CD4-positive, CD25-positive, alpha-beta regulatory T cell (primary cell): ENCODE data around the gene ARID3A. TPM values are rescaled to one million over a fixed set of nuclear protein-coding genes. Genes with fewer than 3 reads are reported as not detected.
"Not testable (repeated sequence)": the region's sequence is repeated elsewhere in the genome, so short reads cannot be mapped to it uniquely, and the experiment has no call there.

ENCODE experiments used
- ATAC-seq, 2 donors: fragments of 150-1000 bp; cut with Tn5 transposase; one replicate each; pipeline ENCODE4 v1.10.0; 2021; ENCODE audit warnings: low read depth in 2 of 2, moderate number of reproducible peaks in 2 of 2, moderate library complexity in 1 of 2
- DNase-seq, 3 donors: peaks; one replicate each; pipeline versions ENCODE4 v3.0.0 to v3.0.0-alpha.2; 2012 to 2022; ENCODE audit warnings: mixed read lengths in 1 of 3
- H3K27ac ChIP-seq: one replicate; pipeline ENCODE4 v1.7.0; 2013; ENCODE audit warnings: mild to moderate bottlenecking, low read length; ENCODE audit not compliant: insufficient read depth, poor library complexity, severe bottlenecking
- H3K27me3 ChIP-seq: one replicate; pipeline ENCODE4 v1.7.0; 2013; ENCODE audit warnings: low read length; ENCODE audit not compliant: control insufficient read depth, insufficient read depth
- H3K36me3 ChIP-seq: one replicate; pipeline ENCODE4 v1.7.0; 2013; ENCODE audit warnings: mild to moderate bottlenecking, low read length, moderate library complexity; ENCODE audit not compliant: control insufficient read depth, insufficient read depth
- H3K4me1 ChIP-seq: 2 replicates; pipeline ENCODE4 v1.7.0; 2013; ENCODE audit warnings: mild to moderate bottlenecking, low read length; ENCODE audit not compliant: insufficient read depth, control insufficient read depth, poor library complexity, severe bottlenecking
- H3K4me3 ChIP-seq: one replicate; pipeline ENCODE4 v1.7.0; 2013; ENCODE audit warnings: low read depth, mild to moderate bottlenecking, low read length, moderate library complexity
- H3K9me3 ChIP-seq, 2 experiments: 1 replicate in 1 of 2; 2 replicates in 1 of 2; pipeline ENCODE4 v1.7.0; 2013; ENCODE audit warnings: low read length in 2 of 2, mild to moderate bottlenecking in 1 of 2, moderate library complexity in 1 of 2; ENCODE audit not compliant: control insufficient read depth in 2 of 2
- H3K27ac Mint-ChIP-seq, 3 donors: one replicate each; pipeline ENCODE4 v1.8.0; 2020 to 2022; ENCODE audit warnings: mild to moderate bottlenecking in 3 of 3, mixed read lengths in 3 of 3, moderate library complexity in 2 of 3
- H3K27me3 Mint-ChIP-seq: one replicate; pipeline ENCODE4 v1.8.0; 2022; ENCODE audit warnings: mild to moderate bottlenecking, mixed read lengths
- H3K36me3 Mint-ChIP-seq: one replicate; pipeline ENCODE4 v1.8.0; 2020; ENCODE audit warnings: mixed read lengths
- H3K4me1 Mint-ChIP-seq, 4 donors: one replicate each; pipeline ENCODE4 v1.8.0; 2020 to 2022; ENCODE audit warnings: mixed read lengths in 4 of 4, mild to moderate bottlenecking in 1 of 4
- H3K4me3 Mint-ChIP-seq, 4 donors: one replicate each; pipeline ENCODE4 v1.8.0; 2020 to 2022; ENCODE audit warnings: mild to moderate bottlenecking in 4 of 4, mixed read lengths in 4 of 4, moderate library complexity in 3 of 4
- H3K9me3 Mint-ChIP-seq, 7 donors: one replicate each; pipeline ENCODE4 v1.8.0; 2020 to 2022; ENCODE audit warnings: mixed read lengths in 7 of 7, mild to moderate bottlenecking in 3 of 7, moderate library complexity in 2 of 7
- polyA plus RNA-seq, 4 donors: library from polyadenylated mRNA; unstranded; fragments of 300-500 nt; fragmentation: Illumina TruSeq; gene quantifications; one replicate each; pipeline ENCODE4 v1.2.3, GENCODE V29; 2021
- total RNA-seq: library from RNA; stranded (reverse); gene quantifications from one replicate; pipeline ENCODE4 v1.2.3, GENCODE V29; 2022

Gene ARID3A
- total and polyA plus RNA-seq, 5 donors from 2014 or later, result 0.63 to 14.4 (median 1.3) TPM

DNA sequence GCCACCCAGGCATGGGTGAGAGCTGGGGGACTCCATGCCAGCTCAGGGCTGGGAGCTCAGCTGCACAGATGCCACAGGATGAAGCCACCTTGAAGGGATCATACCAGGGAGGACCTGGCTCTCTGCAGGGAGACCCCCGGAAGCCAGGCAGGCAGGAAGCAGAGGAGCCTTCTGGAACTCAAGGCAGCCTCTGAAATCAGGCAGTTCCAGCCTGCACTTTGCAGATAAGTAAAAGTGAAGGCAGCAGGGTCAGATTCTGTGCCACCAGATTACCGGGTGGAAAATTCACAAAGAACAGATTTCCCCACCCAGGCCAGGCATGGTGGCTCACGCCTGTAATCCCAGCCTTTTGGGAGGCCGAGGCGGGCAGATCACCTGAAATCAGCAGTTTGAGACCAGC is 92.6 kb downstream of the ARID3A start:
- H3K4me1 Mint-ChIP-seq, result peaks cover 0 to 53% (median 17%) of the 10 kb centered on the region in 4 donors
- ATAC-seq, result no peak
- peaks cover 13% of the 10 kb centered on the region for H3K27me3 Mint-ChIP-seq

DNA sequence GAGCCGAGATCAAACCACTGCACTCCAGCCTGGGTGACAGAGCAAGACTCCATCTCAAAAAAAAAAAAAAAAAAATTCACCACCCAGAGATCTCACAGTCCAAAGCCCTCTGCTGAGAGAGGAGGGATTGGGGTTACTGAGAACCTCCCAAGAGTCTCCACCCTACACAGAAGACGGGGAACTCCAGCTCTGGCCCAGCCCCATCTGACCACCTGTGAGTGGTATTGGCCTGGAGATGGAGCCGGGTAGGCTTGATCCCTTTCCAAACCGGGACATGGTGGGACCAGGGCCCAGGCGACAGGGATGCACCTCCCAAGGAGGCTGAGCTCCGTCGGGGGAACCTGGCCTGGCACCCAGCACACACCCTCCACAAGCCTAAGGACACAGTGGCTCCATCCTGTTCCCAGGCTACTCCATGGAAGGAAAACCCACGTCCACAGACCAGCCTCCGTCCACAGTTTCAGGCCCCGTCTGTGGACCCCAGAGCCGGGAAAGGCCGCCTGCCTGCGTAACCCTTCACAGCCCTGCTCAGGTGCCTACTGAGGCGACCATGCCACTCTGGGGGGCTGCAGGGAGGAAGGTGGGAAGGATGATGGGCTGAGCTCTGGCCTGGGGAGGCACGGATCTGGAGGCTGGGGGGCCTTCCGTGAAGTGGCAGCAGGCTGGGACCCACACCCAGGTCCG is 93.2 kb downstream of the ARID3A start:
- H3K36me3 Mint-ChIP-seq, result no peaks in the 10 kb centered on the region
- peaks cover 0 to 53% (median 17%) of the 10 kb centered on the region in 4 donors for H3K4me1 Mint-ChIP-seq

More for the DNA sequence above, 92.6 kb downstream of the ARID3A start:
- H3K4me3 Mint-ChIP-seq, result peak overlapping the region; percentile 70 to 92 (median 80)
- H3K36me3 Mint-ChIP-seq, result no peaks in the 10 kb centered on the region
- no peaks in the 10 kb centered on the region for H3K9me3 ChIP-seq
- peak overlapping the region; percentile 42 to 88 (median 64) for H3K27ac Mint-ChIP-seq
- DNase-seq, result no peak
- no peaks in the 10 kb centered on the region for H3K27me3 ChIP-seq
- peak overlapping the region; percentile 19 for H3K4me3 ChIP-seq
- H3K27ac ChIP-seq, result no peak overlapping the region
- H3K9me3 Mint-ChIP-seq, result no peaks in the 10 kb centered on the region
- peaks cover 2% of the 10 kb centered on the region for H3K36me3 ChIP-seq
- H3K4me1 ChIP-seq, result peaks cover 59% of the 10 kb centered on the region

DNA sequence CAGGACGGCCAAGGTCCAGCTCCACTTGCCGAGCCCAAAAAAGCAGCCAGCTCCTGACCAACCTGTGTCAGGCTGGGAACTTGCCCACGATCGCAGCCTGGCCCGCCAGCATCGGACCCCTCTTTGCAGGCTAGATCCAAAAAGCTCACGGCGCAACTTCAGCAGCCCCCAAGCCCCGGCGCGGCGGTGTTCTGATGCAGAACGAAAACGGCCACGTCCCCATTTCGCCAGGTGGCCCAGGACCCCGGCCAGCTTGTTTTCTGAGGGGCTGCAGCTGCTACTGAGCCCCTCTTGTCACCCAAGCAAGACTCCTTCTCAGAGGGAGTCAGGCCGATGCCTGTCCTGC is 93.8 kb downstream of the ARID3A start:
- H3K36me3 Mint-ChIP-seq, result no peaks in the 10 kb centered on the region
- peaks cover 0 to 53% (median 17%) of the 10 kb centered on the region in 4 donors for H3K4me1 Mint-ChIP-seq
- peak overlapping the region; percentile 65 for H3K4me3 ChIP-seq
- peaks cover 13% of the 10 kb centered on the region for H3K27me3 Mint-ChIP-seq
- no peaks in the 10 kb centered on the region for H3K9me3 ChIP-seq
- H3K4me1 ChIP-seq, result peaks cover 59% of the 10 kb centered on the region
- H3K4me3 Mint-ChIP-seq, result peak overlapping the region; percentile 88 to 95 (median 94)
- peak overlapping the region; percentile 98 for H3K27ac ChIP-seq
- ATAC-seq (no peak), DNase-seq (no peak)
- H3K9me3 Mint-ChIP-seq, result no peaks in the 10 kb centered on the region
- H3K27me3 ChIP-seq, result no peaks in the 10 kb centered on the region
- peak overlapping the region in 2 of 3 donors; percentile 93 to 99 for H3K27ac Mint-ChIP-seq
- no peaks in the 10 kb centered on the region for H3K36me3 ChIP-seq

More for the DNA sequence above, 93.2 kb downstream of the ARID3A start:
- peak overlapping the region; percentile 19 for H3K4me3 ChIP-seq
- H3K9me3 ChIP-seq, result no peaks in the 10 kb centered on the region
- Mint-ChIP-seq H3K9me3 (no peaks in the 10 kb centered on the region), H3K4me3 (peak overlapping the region; percentile 70 to 92 (median 86)), H3K27ac (peak overlapping the region; percentile 42 to 88 (median 64)), H3K27me3 (peaks cover 13% of the 10 kb centered on the region)
- ATAC-seq, result no peak
- peak overlapping the region; percentile 8 for H3K27ac ChIP-seq
- H3K27me3 ChIP-seq, result no peaks in the 10 kb centered on the region
- H3K4me1 ChIP-seq, result peaks cover 59% of the 10 kb centered on the region
- H3K36me3 ChIP-seq, result no peaks in the 10 kb centered on the region
- DNase-seq, result no peak

DNA sequence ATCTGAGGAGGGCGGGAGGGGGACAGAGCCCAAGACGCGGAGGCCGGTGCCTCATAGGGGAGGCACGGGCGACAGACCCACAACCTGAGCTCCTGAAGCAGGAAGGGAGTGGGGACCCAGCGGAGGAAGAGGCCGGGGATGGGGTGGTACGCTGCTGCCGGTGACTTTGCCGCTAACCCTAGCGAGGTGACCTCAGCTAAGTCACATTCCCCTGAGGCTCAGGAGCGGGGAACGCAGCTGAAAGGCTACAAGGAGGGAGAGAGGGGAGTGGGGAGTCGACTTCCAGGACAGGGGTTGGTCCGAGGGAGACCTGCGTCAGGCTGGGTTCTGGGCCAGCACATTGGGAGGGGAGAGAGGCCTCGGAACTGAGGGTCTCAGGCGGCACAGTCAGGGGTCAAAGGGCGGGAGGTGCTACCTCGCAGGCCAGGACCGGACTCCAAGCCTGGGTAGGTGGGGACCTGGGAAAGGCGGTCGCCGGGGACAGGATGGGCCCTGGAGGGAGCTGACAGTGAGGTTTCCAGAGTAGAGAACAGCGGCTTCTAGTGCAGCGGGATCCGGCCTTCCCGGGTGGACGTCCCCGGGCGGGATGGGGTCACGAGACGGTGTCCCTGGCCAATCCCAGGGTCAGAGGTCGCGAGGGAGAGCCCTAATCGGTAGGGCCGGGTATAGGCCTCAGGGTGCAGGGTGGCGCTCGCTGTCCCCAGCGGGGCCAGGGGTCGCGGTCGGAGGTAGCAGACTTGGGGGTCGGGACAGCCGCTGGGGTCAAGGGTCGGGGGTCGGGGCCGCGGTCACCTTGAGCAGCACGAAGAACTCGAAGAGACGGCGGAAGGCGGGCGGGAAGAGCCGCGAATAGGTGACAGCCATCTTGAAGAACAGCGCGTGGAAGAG is 94.4 kb downstream of the ARID3A start:
- Mint-ChIP-seq H3K4me3 (peak overlapping the region; percentile 88 to 95 (median 94)), H3K27ac (peak overlapping the region; percentile 93 to 99 (median 93)), H3K4me1 (peaks cover 0 to 54% (median 18%) of the 10 kb centered on the region in 4 donors), H3K27me3 (peaks cover 13% of the 10 kb centered on the region), H3K9me3 (no peaks in the 10 kb centered on the region), H3K36me3 (no peaks in the 10 kb centered on the region)
- H3K4me1 ChIP-seq, result peaks cover 58% of the 10 kb centered on the region
- DNase-seq, result peak in 1 of 3 donors; percentile 62
- H3K36me3 ChIP-seq, result no peaks in the 10 kb centered on the region
- H3K27me3 ChIP-seq, result no peaks in the 10 kb centered on the region
- no peaks in the 10 kb centered on the region for H3K9me3 ChIP-seq
- H3K27ac ChIP-seq, result peak overlapping the region; percentile 98
- H3K4me3 ChIP-seq, result peak overlapping the region; percentile 65
- no peak for ATAC-seq

DNA sequence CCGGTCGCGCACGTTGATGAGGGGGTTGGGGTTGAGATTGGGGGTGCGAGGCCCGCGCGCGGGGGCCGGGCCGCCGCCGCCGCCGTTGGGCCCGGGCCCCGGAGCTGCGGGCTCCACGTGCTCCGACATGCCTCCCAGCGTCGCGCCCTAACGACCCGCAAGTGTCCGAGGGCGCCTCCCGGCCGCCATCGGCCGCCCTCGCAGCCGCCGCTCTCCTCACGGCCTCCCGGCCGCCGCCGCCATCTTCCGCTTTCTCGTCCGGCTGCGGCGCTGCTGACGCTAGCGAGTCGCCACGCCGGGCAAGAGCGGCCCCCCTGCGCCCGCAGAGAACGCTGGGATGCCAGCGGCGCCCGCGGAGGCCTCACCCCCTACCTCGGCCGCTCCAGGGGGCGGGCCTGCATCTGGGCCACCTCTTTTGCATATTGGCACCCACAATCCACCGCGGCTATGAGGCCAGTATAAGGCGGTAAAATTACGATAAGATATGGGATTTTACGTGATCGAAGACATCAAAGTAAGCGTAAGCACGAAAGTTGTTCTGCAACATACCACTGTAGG is 95.1 kb downstream of the ARID3A start, which contains the start of gene TMEM259:
Gene TMEM259 (minus strand): TSS at position 256 of the 558 bp plus-strand sequence. CDS start 127 bp downstream, at position 129.
- H3K4me1 ChIP-seq, result peaks cover 54% of the 10 kb centered on the region
- peaks cover 0 to 51% (median 18%) of the 10 kb centered on the region in 4 donors for H3K4me1 Mint-ChIP-seq
- ATAC-seq, result peak; percentile 92

DNA sequence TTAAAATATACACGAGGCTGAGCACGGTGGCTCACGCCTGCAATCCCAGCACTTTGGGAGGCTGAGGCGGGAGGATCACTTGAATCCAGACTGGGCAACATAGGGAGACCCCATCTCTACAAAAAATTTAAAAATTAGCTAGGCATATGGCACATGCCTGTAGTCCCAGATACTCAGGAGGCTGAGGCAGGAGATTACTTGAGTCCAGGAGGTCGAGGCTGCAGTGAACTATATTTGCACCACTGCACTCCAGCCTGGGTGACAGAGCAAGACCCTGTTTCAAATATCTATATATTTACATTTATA is 98.0 kb downstream of the ARID3A start:
- not testable (repeated sequence) for DNase-seq, H3K9me3 ChIP-seq, H3K27me3 ChIP-seq, H3K36me3 ChIP-seq, H3K27ac Mint-ChIP-seq, H3K27ac ChIP-seq, H3K4me3 ChIP-seq, H3K9me3 Mint-ChIP-seq, H3K36me3 Mint-ChIP-seq, ATAC-seq, H3K27me3 Mint-ChIP-seq
- H3K4me1 Mint-ChIP-seq, result peaks cover 0 to 29% (median 10%) of the 10 kb centered on the region in 4 donors
- peak overlapping the region in 2 of 4 donors; percentile 19 to 24 for H3K4me3 Mint-ChIP-seq
- peaks cover 47% of the 10 kb centered on the region for H3K4me1 ChIP-seq

More for the DNA sequence above, 95.1 kb downstream of the ARID3A start, which contains the start of gene TMEM259:
- H3K9me3 ChIP-seq, result no peaks in the 10 kb centered on the region
- peak; percentile 96 to 98 (median 97) for DNase-seq
- H3K4me3 ChIP-seq, result peak within 1 kb of the TSS; percentile 67
- peak within 1 kb of the TSS; percentile 88 to 95 (median 94) for H3K4me3 Mint-ChIP-seq
- peak within 1 kb of the TSS; percentile 98 for H3K27ac ChIP-seq
- H3K27me3 Mint-ChIP-seq, result peaks cover 13% of the 10 kb centered on the region
- peak within 1 kb of the TSS; percentile 99 to 100 (median 99) for H3K27ac Mint-ChIP-seq
- no peaks in the 10 kb centered on the region for H3K36me3 Mint-ChIP-seq
- no peaks in the 10 kb centered on the region for H3K27me3 ChIP-seq
- no peaks in the 10 kb centered on the region for H3K36me3 ChIP-seq
- H3K9me3 Mint-ChIP-seq, result no peaks in the 10 kb centered on the region

DNA sequence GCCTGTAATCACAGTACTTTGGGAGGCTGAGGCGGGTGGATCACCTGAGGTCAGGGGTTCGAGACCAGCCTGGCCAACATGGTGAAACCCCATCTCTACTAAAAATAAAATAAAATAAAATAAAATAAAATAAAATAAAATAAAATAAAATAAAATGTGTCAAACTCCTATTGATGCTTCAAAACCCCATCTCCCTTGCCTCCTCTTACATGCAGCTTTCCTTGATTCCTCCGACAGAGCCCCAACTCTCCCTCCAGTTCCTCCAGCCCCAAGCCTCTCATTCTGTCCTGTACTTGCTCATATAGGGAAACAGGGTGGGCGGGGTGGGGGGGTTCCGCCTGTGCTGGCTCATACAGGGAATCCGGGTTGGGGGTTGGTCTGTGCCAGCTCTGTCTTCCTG is 99.2 kb downstream of the ARID3A start:
- H3K27ac Mint-ChIP-seq, H3K27me3 Mint-ChIP-seq, H3K9me3 ChIP-seq, DNase-seq, H3K36me3 ChIP-seq, H3K4me3 ChIP-seq, H3K27ac ChIP-seq, H3K27me3 ChIP-seq, H3K9me3 Mint-ChIP-seq, H3K36me3 Mint-ChIP-seq, ATAC-seq: not testable (repeated sequence)
- H3K4me1 ChIP-seq, result peaks cover 47% of the 10 kb centered on the region
- H3K4me3 Mint-ChIP-seq, result peak overlapping the region; percentile 62 to 75 (median 70)
- H3K4me1 Mint-ChIP-seq, result peaks cover 0 to 27% (median 10%) of the 10 kb centered on the region in 4 donors
